ENCODE measurements around the gene NR6A1.
"Not testable (repeated sequence)": the region's sequence is repeated elsewhere in the genome, so short reads cannot be mapped to it uniquely, and the experiment has no call there.

Gene NR6A1

GRCh38 chr9:124776954-124777648 lies 6.0 kb upstream of the NR6A1 start, which contains the start of gene OLFML2A:
Gene OLFML2A, plus strand, starts transcription at chr9:124777133. Its CDS starts 138 bp downstream, at chr9:124777271.
- DNase-seq (ENCODE audit: low read depth), result no peak

GRCh38 chr9:124776618-124776953 lies 5.5 kb upstream of the NR6A1 start:
- DNase-seq (ENCODE audit: low read depth), result no peak

- DNase-seq (ENCODE audit: low read depth), result no peak
Observed at GRCh38 chr9:124774129-124774978, 3.2 kb upstream of the NR6A1 start.

- DNase-seq (ENCODE audit: low read depth), result no peak
Observed at GRCh38 chr9:124773473-124774128, 2.5 kb upstream of the NR6A1 start.

GRCh38 chr9:124772877-124773276 lies 1.8 kb upstream of the NR6A1 start:
- not testable (repeated sequence) for DNase-seq (ENCODE audit: low read depth)

- no peak for DNase-seq (ENCODE audit: low read depth)
Observed at GRCh38 chr9:124771867-124772679, 962 bp upstream of the NR6A1 start.

GRCh38 chr9:124770359-124771020 lies 621 bp downstream of the NR6A1 start:
- no peak for DNase-seq (ENCODE audit: low read depth)

- DNase-seq (ENCODE audit: low read depth), result no peak
Observed at GRCh38 chr9:124769549-124770358, 1.4 kb downstream of the NR6A1 start.

GRCh38 chr9:124768750-124769548 lies 2.2 kb downstream of the NR6A1 start:
- no peak for DNase-seq (ENCODE audit: low read depth)

- no peak for DNase-seq (ENCODE audit: low read depth)
Observed at GRCh38 chr9:124768334-124768733, 2.8 kb downstream of the NR6A1 start.

GRCh38 chr9:124767821-124768220 lies 3.3 kb downstream of the NR6A1 start:
- no peak for DNase-seq (ENCODE audit: low read depth)

- no peak for DNase-seq (ENCODE audit: low read depth)
Observed at GRCh38 chr9:124766815-124767554, 4.1 kb downstream of the NR6A1 start.

- DNase-seq (ENCODE audit: low read depth), result no peak
Observed at GRCh38 chr9:124766326-124766725, 4.8 kb downstream of the NR6A1 start.

GRCh38 chr9:124765439-124765835 lies 5.7 kb downstream of the NR6A1 start:
- no peak for DNase-seq (ENCODE audit: low read depth)

GRCh38 chr9:124764774-124765438 lies 6.2 kb downstream of the NR6A1 start:
- no peak for DNase-seq (ENCODE audit: low read depth)

GRCh38 chr9:124762633-124763032 lies 8.5 kb downstream of the NR6A1 start:
- DNase-seq (ENCODE audit: low read depth), result no peak

- DNase-seq (ENCODE audit: low read depth), result no peak
Observed at GRCh38 chr9:124761710-124762109, 9.4 kb downstream of the NR6A1 start.

GRCh38 chr9:124761196-124761595 lies 9.9 kb downstream of the NR6A1 start:
- no peak for DNase-seq (ENCODE audit: low read depth)

Measured in HS-27A (cell line).